IPS-NIHi7 (cell line): Measurements from ENCODE around the gene DMRTC2.

ENCODE experiments used
- DNase-seq: peaks from one replicate; pipeline ENCODE4 v3.0.0; 2012; ENCODE audit warnings: mixed read lengths; ENCODE audit errors: extremely low spot score

DMRTC2 gene

DNA sequence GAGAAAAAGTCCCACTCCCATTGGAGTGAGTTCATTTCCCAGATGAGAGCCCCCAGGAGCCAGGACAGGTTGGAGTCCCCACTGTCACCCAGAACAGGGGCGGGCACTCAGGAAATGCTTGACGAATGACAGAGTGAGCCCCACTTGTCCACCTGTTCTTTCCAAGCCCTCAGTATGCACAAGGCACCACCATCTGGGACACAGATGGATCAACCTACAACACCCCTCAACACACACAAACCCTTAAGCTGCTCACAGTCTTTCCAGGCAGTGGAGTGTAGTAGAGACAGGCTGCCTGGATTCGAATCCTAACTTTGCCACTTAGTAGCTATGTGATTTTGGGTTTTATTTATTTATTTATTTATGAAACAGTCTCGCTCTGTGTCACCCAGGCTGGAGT is 46.1 kb downstream of the DMRTC2 start:
- no peak for DNase-seq

DNA sequence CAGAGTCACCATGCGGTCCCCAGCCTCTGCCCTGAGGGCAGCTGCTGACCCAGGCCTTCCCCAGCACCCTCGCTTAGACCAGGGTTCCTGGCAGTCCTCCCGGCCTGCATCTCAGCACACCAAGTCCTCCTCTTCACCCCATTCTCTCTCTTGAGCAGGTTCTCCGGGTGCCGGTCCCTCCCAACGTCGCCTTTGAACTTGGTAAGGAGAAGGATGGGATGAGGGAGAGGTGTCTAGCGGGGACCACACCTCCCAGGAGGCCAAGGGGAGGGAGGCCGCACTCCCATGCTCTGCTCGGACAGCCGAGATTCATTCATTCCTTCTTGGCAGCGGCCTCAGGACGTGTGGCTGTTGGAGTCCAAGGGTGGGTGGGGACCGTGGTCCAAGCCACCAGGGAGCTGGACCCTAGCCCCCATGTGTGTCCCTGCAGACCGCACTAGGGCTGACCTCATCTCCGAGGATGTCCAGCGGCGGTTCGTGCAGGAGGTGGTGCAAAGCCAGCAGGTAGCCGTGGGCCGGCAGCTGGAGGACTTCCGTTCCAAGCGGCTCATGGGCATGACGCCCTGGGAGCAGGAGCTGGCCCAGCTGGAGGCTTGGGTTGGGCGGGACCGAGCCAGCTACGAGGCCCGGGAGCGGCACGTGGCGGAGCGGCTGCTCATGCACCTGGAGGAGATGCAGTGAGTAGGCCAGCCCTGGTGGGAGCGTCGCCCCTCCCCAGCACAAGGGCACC is 47.5 kb downstream of the DMRTC2 start:
- no peak for DNase-seq

DNA sequence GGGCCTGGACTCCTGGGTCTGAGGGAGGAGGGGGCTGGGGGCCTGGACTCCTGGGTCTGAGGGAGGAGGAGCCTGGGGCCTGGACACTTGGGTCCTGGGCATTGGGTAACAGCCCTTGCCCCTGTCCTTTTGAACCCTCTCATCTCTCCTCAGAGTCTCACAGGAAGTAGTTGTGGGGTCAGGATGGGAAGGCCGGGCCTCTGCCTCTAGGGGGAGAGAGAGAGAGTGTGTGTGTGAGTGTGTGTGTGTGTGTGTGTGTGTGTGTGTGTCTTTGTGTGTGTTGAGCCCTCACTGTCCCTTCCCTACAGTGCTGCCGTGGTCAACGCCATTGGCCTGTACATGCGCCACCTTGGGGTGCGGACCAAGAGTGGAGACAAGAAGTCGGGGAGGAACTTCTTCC is 49.1 kb downstream of the DMRTC2 start:
- DNase-seq, result no peak

DNA sequence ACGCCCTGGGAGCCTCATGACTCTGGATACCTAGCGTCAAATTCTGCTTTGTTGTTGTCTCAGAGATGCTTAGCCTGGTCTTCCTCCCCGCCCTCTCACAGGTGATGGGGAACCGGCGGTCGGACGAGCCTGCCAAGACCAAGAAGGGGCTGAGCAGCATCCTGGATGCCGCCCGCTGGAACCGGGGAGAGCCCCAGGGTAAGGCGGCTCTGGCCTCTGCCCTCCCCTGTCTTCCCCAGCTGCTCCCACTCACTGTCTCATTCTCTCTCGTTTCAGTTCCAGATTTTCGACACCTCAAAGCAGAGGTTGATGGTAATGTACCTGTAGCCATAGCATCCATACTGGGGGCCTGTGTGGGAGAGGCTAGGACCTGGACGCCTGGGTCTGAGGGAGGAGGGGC is 49.5 kb downstream of the DMRTC2 start:
- no peak for DNase-seq

DNA sequence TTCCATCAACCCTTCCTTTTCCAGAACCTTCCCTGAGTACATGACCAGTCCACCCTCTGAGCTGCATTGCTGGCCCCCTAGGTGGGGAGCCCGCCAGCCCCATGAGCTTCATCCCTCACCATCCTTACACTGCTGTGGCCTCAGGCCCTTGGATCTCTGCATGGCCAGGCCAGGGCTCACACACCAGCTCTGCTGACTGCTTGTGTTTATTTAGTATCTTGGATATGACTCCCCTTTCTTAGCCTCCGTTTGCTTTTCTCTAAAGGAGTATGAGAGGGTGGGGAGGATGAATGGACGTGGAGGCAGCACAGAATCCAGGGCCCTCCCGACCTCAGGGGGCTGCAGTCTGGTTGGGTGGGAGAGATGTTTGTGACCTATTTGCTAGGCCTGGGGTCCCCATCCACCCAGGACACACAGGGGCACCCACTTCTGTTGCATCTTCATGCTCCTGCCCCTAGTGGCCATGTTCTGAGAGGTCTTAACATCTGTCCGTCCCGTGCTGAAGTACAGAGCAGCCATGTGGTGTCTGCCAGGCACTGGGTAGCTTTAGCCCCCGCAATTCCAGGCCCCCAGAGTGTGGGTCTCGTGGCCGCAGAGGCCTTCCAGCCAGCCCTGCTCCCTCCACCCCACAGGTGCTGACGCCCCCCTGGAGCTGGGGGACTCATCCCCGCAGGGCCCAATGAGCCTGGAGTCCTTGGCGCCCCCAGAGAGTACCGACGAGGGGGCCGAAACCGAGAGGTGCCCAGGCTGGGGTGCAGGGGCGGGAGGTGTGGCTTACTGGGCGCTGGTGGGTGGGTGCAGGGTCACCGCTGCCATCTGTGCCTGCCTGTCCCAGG is 51.1 kb downstream of the DMRTC2 start:
- DNase-seq, result no peak

DNA sequence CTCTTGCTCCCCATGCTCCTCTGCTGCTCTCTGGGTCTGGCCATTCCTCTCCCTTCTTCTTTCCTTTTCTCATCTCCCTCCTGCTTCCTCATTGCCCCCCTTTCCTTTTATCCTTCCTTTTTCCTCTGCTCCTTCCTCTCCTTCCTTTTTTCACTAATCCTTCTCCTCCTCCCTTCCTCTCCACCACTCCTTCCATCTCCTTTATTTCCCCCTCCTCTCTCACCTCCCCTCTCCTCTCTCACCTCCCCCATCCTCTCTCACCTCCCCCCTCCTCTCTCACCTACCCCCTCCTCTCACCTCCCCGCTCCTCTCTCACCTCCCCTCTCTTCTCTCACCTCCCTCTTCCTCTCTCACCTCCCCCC is 51.7 kb downstream of the DMRTC2 start:
- no peak for DNase-seq

DNA sequence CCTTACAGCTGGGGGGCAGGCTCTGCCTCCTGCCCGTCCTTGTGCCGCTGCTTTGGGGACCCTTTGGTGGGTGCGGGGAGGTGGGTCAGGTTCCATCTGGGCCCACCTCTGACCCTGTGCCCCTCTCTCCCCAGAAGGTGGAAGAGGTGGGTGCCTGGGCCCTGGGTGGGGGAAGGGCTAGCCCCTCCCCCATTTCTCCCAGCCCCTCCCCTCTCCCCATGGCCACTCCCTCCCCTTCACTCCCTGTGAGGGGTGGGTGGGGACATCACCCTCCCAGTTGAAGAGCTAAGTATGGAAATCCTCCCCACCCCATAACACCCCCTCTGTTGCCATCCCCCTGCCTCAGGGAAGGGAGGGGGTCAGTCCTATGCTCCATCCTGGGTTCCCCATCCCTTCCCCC is 52.3 kb downstream of the DMRTC2 start:
- DNase-seq, result no peak

DNA sequence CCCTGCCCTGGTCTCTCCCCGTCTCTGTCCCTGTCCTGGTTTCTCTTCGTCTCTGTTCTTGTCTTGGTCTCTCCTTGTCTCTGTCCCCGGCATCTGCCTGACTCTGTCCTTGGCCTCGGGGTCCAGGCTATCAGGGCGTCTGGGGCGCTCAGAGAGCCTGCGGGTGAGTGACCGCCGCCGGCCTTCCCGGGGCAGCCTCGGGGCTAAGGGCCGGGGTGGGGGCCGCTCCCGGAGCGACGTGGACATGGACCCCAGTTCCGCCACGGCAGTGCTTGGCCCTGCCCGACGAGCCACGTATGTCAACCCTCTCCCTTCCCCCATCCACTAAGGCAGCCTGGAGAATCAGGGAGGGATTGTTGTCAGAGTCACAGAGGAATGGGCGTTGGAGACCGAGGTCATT is 53.0 kb downstream of the DMRTC2 start:
- DNase-seq, result no peak

DNA sequence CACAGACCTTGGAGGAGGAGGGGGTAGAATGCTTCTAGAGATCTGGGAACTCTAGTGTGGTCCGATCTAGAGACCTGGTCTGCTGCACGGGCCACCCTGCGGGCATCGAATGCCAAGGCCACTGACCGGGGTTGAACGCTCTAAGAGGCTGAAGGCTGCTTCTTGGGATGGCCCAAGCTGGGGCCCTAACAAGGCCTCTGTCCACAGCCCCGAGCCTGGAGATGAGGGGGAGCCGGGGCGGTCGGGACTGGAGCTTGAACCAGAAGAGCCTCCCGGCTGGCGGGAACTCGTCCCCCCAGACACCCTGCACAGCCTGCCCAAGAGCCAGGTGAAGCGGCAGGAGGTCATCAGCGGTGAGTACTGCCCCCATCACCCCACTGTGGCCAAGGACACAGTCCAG is 53.4 kb downstream of the DMRTC2 start:
- DNase-seq, result no peak
